NCI-H146 treated with DMSO at 0.1 percent for 48 hours (cell line): Measurements from ENCODE around the gene WSCD2.

Experiments used
- DNase-seq: peaks from one replicate; lab custom pipeline; 2025; ENCODE audit not compliant: unreplicated experiment; lab: John Stamatoyannopoulos, UW

Gene WSCD2

DNA sequence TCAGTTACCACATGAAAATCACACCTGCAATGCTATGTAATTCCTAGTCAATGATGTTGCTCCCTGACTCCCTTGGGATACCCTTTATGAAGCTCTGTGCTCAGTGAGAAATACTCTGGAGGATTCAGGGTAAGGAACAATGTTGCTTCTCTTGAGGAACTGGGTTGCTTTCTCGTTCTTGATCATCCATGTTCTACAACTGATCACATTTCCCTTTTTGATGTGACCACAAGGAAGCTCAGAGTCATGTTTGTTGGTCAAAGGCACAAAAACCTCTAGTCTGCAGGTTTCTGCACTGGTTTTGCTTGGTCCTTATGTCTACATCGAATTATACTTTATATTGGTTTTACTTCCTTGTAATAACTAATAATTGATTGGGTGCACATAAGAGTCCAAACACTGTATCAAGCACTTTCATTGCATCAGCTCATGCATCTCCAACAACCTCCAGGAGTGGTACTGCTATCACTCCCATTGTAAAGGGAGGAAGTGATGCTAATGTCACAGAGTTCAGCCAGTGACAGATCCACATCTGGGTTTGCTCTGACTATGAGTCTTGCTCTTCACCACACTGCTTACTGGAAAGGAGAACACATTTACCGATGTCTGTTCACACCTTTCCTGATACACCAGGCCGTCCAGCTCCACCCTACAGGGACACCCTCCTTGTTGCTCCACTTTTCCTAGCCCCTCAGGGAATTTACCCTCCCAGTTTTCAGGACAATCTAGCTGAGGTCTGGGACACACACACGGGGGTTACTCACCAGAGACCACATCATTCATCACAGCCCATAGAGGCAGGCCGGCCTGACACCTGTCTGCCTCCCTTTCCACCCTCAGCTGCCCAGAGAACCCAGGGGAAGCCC lies 169.0 kb downstream of the WSCD2 start:
- DNase-seq = no peak

DNA sequence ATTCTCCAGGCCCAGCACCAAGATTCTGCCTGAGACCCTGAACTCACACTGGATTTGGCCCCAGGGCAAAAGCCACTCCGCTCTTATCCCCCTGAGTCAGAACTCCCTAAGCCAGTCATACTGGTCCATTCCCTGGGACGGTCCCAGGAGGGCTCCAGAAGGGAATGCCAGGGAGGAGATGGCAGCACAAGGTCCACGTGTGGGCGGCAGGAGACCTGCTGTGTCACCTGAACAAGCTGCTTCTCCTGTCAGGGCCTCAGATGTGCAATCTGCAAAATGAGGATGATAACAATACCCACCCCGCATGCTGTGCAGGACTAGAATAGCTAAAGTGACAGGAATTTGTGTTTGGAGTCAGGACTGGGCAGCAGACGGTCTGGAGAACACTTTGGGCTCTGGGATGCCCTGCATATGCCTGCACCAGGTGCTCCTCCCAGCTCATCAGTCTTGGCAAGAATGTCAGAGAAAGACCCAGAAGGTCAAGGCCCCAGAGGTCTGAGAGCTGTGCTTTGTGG lies 169.7 kb downstream of the WSCD2 start:
- DNase-seq = no peak

DNA sequence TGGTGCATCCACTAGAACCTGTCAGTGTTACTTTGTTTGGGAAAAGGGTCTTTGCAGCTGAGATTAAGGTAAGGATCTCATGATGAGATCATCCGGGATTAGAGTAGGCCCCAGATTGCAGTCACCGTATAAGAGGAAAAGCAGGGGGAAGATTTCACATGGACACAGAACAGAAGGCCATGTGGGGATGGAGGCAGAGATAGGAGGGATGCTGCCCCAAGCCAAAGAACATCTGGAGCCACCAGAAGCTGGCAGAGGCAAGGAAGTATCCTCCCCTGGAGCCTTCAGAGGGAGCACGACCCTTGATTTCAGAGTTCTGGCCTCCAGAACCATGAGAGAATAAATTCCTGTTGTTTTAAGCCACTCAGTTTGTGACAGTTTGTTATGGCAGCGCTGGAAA lies 170.4 kb downstream of the WSCD2 start:
- no peak for DNase-seq
